Measurements from ENCODE around the gene GPSM3. TPM values are rescaled to one million over a fixed set of nuclear protein-coding genes. Genes with fewer than 3 reads are reported as not detected.

Gene GPSM3
- total and polyA plus RNA-seq, 2 of the 13 experiments (the other 11 are each of a cell fraction or from before 2014, with no cell fraction given): 0.18 to 6.2 TPM

GRCh38 chr6:32154514-32155161 is 37.8 kb downstream of the GPSM3 start (continued):
- 0 out of 2 replicates have a peak, but pooled peaks have one; percentile 15 for TF ChIP-seq ZBTB1 (CRISPR knock-in tag; IDR thresholded peaks at IDR 0.05; ENCODE audit: borderline replicate concordance)
- TF ChIP-seq RAD51 (IDR thresholded peaks at IDR 0.05; ENCODE audit: borderline replicate concordance): no peak
- peak; percentile 71 for TF ChIP-seq IKZF4 (CRISPR knock-in tag; IDR thresholded peaks at IDR 0.05; ENCODE audit: borderline replicate concordance, low read depth, not compliant biosample characterization)
- TF ChIP-seq MBD4 (IDR thresholded peaks at IDR 0.05; ENCODE audit: borderline replicate concordance, low read length): no peak
- no peak for TF ChIP-seq ZBTB43 (CRISPR knock-in tag; conservative IDR thresholded peaks at IDR 0.05)
- no peak; the same call in 1 of the 2 replicates for TF ChIP-seq POGZ (CRISPR knock-in tag; IDR thresholded peaks at IDR 0.05)
- no peak for TF ChIP-seq ZNF17 (CRISPR knock-in tag; IDR thresholded peaks at IDR 0.05)
- 0 out of 2 replicates have a peak, but pooled peaks have one; percentile 23 for TF ChIP-seq ZNF747 (CRISPR knock-in tag; IDR thresholded peaks at IDR 0.05; ENCODE audit: borderline replicate concordance)
- no peak for TF ChIP-seq TRIM22 (IDR thresholded peaks at IDR 0.05)
- TF ChIP-seq ZNF768 (CRISPR knock-in tag; IDR thresholded peaks at IDR 0.05): peak; percentile 59
- TF ChIP-seq TFE3 (CRISPR knock-in tag; IDR thresholded peaks at IDR 0.05): no peak
- peak; percentile 77; the same call in 1 of the 2 replicates for TF ChIP-seq ZNF512B (CRISPR knock-in tag; IDR thresholded peaks at IDR 0.05; ENCODE audit: borderline replicate concordance)
- no peak for TF ChIP-seq ZFY (CRISPR knock-in tag; IDR thresholded peaks at IDR 0.05)
- TF ChIP-seq MTF1 (CRISPR knock-in tag; IDR thresholded peaks at IDR 0.05): no peak
- no peak for TF ChIP-seq FOXP4 (CRISPR knock-in tag; IDR thresholded peaks at IDR 0.05)
- peak; percentile 82; the same call in 1 of the 2 replicates for TF ChIP-seq SIN3A (IDR thresholded peaks at IDR 0.05; ENCODE audit: borderline replicate concordance, low read depth, low read length)
- TF ChIP-seq HIVEP1 (CRISPR knock-in tag; IDR thresholded peaks at IDR 0.05): no peak
- TF ChIP-seq KLF9 (CRISPR knock-in tag; IDR thresholded peaks at IDR 0.05; ENCODE audit: low read depth): no peak
- no peak for TF ChIP-seq SP1 (IDR thresholded peaks at IDR 0.05)
- peak; percentile 24; the same call in 1 of the 2 replicates for TF ChIP-seq SP1 (CRISPR knock-in tag; IDR thresholded peaks at IDR 0.05)
- no peak for TF ChIP-seq KLF12 (CRISPR knock-in tag; IDR thresholded peaks at IDR 0.05; ENCODE audit: borderline replicate concordance)
- TF ChIP-seq ISX (CRISPR knock-in tag; conservative IDR thresholded peaks at IDR 0.05): no peak
